Pancreas (tissue), 10 donors: Measurements from ENCODE around the gene MAML3. TPM values are rescaled to one million over a fixed set of nuclear protein-coding genes. Genes with fewer than 3 reads are reported as not detected.
A peak's percentile ranks its signal among the peaks of the same experiment; 100 is the strongest.

Experiments used
- ATAC-seq, 4 donors: fragments of 200-7000 bp; cut with Tn5 transposase; one replicate each; pipeline versions ENCODE4 v1.8.0 to v1.9.1; 2020; ENCODE audit warnings: mild to moderate bottlenecking in 4 of 4, moderate library complexity in 4 of 4
- DNase-seq, 6 donors: peaks; one replicate each; pipeline ENCODE4 v3.0.0-alpha.2; 2020
- FAIRE-seq: peaks from 2 replicates; lab custom pipeline; 2012; peaks lifted over from hg19 to GRCh38; lab: Jason Lieb, UNC
- H3K27ac ChIP-seq, 4 donors: fragments of 200-600 bp; sonication (generic); 1 replicate in 3 of 4; 2 replicates in 1 of 4; pipeline versions ENCODE4 v1.5.0 to v1.8.0; 2020
- H3K27me3 ChIP-seq, 4 donors: fragments of 200-600 bp; one replicate each; pipeline ENCODE4 v1.8.0; 2021
- H3K36me3 ChIP-seq, 3 donors: fragments of 200-600 bp; sonication (generic) in 1 of 3; one replicate each; pipeline versions ENCODE4 v1.5.0 to v1.8.0; 2020 to 2021
- H3K4me1 ChIP-seq, 3 donors: fragments of 200-600 bp; one replicate each; pipeline ENCODE4 v1.8.0; 2021
- H3K4me3 ChIP-seq, 4 donors: fragments of 200-600 bp; sonication (generic) in 2 of 4; one replicate each; pipeline versions ENCODE4 v1.5.0 to v1.8.0; 2020 to 2021
- H3K9me3 ChIP-seq, 4 donors: fragments of 200-600 bp; one replicate each; pipeline ENCODE4 v1.8.0; 2021
- WGBS, 2 donors: extraction: QIAGEN DNeasy Blood & Tissue Kit; methylation state at CpG; one replicate each; pipeline ENCODE4 v1.1.7; 2013; 5-methylcytosine and 5-hydroxymethylcytosine counted together
- intact Hi-C, 3 donors: fragments of 100-400 bp; cut with DNase I; formaldehyde crosslinking; loops; one replicate each; pipeline versions ENCODE4 v1.11.1 to v1.14.2; 2022
- polyA plus RNA-seq, 2 donors: library from polyadenylated mRNA; stranded (reverse); fragments of 200-250 nt; gene quantifications; one replicate each; pipeline ENCODE4 v1.2.3, GENCODE V29; 2013
- total RNA-seq, 6 donors: library from RNA; stranded (reverse); fragmentation: NEBNext Ultra II Directional in 4 of 6; extraction: Animal tissue kit (Norgen Biotek cat#: 25700) in 4 of 6; gene quantifications; one replicate each; pipeline versions ENCODE4 v1.2.1 to v1.2.4, GENCODE V29; 2021 to 2023
- TF ChIP-seq, protein P1 (sequence below), 4 donors: fragments of 200-600 bp; sonication (generic) in 3 of 4; IDR thresholded peaks; one replicate each; pipeline versions ENCODE4 v1.5.0 to v1.8.0; 2021; ENCODE audit warnings: antibody characterized with exemption in 4 of 4
- donor health status: healthy with polysubstance abuse.
- donor health status: DM: no; HTN: no; CAD: no; lungs with moderate emphysema.
- donor health status: DM: no; HTN: no; CAD: no.
- donor health status: control.
- donor health status: control.
- donor health status: Bipolar disorder and iron deficiency.
- donor health status: DM: yes; HTN: yes; CAD: no.
- donor health status: DM: no; HTN: no; CAD: no.
- donor health status: DM: no; HTN: no; CAD: no.
- donor health status: DM: yes; HTN: yes; CAD: no.

The MAML3 gene
- total and polyA plus RNA-seq, 8 donors = 3.8 to 8.9 (median 5.9) TPM

DNA sequence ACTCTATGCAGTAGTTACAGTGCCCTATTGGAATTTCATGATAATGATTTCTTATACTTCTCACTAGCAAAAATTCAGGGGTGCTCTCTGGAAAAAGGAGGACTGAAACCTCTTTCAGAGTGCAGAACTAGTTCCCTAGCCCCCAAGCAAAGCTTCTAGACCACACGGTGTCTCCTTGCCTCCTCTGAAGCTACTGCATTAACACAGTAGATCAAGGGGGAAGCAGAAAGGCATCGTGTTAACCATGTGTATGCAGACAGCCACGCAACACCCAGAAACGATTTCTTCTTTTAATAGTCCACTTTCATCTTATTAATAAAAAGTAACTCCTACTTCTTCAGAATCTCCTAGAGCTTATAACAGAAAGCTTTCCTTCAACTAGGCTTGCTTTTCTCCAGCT, 44.7 kb downstream of the MAML3 start:
- H3K36me3 ChIP-seq = no peaks in the 10 kb centered on the region
- H3K4me1 ChIP-seq = peaks cover 3 to 9% (median 5%) of the 10 kb centered on the region in 3 donors
- no peak for ATAC-seq
- no peaks in the 10 kb centered on the region for H3K9me3 ChIP-seq
- no peak overlapping the region for H3K4me3 ChIP-seq
- H3K27ac ChIP-seq = no peak overlapping the region
- no peaks in the 10 kb centered on the region for H3K27me3 ChIP-seq
- DNase-seq = no peak
- WGBS, 2 donors = 84% methylated on average over 4 of the region's 4 CpGs
- no peak for FAIRE-seq
- intact Hi-C loops = no loop called here
- TF ChIP-seq, protein P1, sequence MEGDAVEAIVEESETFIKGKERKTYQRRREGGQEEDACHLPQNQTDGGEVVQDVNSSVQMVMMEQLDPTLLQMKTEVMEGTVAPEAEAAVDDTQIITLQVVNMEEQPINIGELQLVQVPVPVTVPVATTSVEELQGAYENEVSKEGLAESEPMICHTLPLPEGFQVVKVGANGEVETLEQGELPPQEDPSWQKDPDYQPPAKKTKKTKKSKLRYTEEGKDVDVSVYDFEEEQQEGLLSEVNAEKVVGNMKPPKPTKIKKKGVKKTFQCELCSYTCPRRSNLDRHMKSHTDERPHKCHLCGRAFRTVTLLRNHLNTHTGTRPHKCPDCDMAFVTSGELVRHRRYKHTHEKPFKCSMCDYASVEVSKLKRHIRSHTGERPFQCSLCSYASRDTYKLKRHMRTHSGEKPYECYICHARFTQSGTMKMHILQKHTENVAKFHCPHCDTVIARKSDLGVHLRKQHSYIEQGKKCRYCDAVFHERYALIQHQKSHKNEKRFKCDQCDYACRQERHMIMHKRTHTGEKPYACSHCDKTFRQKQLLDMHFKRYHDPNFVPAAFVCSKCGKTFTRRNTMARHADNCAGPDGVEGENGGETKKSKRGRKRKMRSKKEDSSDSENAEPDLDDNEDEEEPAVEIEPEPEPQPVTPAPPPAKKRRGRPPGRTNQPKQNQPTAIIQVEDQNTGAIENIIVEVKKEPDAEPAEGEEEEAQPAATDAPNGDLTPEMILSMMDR (IDR thresholded peaks at IDR 0.05) = no peak

DNA sequence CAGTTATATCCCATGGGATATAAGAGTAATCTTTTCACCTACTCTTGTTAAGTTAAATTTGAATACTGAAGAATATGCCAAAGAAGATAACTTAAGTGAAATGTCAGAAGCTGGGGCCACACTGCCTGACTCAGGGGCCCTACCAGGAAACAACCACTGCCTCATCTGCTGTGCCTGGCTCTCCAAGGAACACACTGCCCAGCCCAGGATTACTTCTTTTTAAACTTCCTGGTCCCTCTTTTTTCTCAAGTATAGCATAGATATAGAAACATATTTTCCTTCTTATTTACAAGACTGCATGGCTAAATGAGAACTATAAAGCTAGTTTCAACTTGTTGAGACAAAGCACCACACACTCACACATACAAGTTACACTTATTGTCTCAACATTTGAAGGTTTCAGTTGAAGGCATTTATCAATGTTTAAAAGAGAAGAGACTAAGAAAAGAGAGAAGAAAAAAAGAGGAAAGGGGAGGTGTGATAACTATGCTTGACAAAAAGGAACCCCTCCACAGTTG, 45.2 kb downstream of the MAML3 start:
- DNase-seq (no peak), FAIRE-seq (no peak), ATAC-seq (no peak)

DNA sequence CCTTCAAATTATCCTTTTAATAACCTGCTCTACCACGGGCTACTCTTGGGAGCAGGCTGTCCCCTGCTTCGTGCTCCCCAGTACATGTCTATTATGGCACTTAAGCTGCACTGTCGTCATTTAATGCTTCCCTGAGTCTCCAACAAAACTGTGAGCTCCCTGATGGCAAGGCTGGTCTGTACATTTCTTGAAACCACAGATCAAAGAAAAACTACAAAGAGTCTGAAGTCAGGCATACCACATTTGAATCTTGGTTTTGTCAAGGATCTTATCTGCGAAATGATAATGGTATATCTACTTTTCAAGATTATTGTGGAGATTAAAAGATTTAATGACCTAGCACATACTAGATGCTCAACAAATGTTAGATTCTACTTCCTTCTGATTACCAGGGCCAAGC, 45.7 kb downstream of the MAML3 start:
- Histone ChIP-seq H3K27me3 (no peaks in the 10 kb centered on the region), H3K4me1 (peaks cover 3 to 9% (median 5%) of the 10 kb centered on the region in 3 donors), H3K27ac (no peak overlapping the region), H3K36me3 (no peaks in the 10 kb centered on the region), H3K4me3 (no peak overlapping the region), H3K9me3 (no peaks in the 10 kb centered on the region)
- no peak for ATAC-seq
- DNase-seq = no peak
- WGBS, 2 donors = 45 to 74% methylated on average over 4 of the region's 4 CpGs
- no peak for FAIRE-seq
- intact Hi-C loops = no loop called here
- TF ChIP-seq, protein P1 (IDR thresholded peaks at IDR 0.05) = no peak

More for the DNA sequence above, 45.2 kb downstream of the MAML3 start:
- Histone ChIP-seq H3K36me3 (no peaks in the 10 kb centered on the region), H3K27me3 (no peaks in the 10 kb centered on the region), H3K27ac (no peak overlapping the region), H3K4me3 (no peak overlapping the region), H3K4me1 (peaks cover 3 to 9% (median 5%) of the 10 kb centered on the region in 3 donors), H3K9me3 (no peaks in the 10 kb centered on the region)
- intact Hi-C loops = no loop called here
- TF ChIP-seq, protein P1 (IDR thresholded peaks at IDR 0.05) = no peak

DNA sequence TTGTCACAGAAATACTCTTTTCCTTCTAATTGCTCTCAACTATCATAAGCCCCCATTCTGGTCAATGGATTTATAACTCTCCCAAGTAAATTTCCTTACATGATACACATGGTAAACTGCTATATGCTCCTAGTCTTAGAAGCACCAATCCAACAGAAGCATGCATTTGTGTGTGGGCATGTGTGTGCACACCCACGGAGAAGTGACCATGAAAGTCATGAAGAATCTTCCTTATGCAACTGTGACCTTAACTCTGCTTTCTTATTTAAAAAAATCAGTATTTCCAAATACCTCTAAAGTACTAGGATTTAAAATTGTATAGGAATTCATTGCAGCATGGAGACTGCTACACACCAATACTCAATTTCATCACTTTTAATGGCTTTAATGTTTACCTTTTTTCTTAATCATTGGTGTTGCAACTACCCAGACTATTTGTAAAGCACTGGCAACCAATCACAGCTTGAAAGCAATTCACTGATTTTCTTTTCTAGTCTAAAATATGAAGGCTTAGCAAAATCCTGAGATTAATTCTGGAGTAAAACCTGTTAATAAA, 47.6 kb downstream of the MAML3 start:
- Histone ChIP-seq H3K27ac (no peak overlapping the region), H3K9me3 (no peaks in the 10 kb centered on the region), H3K27me3 (no peaks in the 10 kb centered on the region), H3K4me1 (peaks cover 3 to 9% (median 5%) of the 10 kb centered on the region in 3 donors), H3K4me3 (no peak overlapping the region), H3K36me3 (no peaks in the 10 kb centered on the region)
- WGBS, 2 donors = 50 to 53% methylated on average over 1 of the region's 1 CpG
- TF ChIP-seq, protein P1 (IDR thresholded peaks at IDR 0.05) = no peak
- intact Hi-C loops = no loop called here
- FAIRE-seq (no peak), ATAC-seq (peak in 1 of 4 donors; percentile 25), DNase-seq (no peak)

DNA sequence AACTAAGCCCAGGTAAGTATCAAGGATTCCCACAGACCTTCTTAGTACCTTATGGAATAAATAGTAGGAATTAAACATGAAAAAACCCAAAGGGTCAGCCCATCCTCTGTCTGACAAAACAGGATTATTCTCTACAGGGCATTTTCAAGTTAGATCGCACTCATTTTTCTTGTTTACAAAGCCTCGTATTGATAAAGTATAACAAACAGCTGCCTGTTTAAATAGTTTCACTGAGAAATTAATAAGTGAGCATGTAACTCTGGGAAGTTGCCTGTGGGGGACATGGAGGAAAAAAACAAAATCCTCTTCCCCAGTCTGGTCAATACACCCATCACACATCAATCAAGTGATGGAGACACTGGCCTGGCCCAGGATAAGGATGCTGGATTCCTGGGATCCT, 48.5 kb downstream of the MAML3 start:
- Histone ChIP-seq H3K9me3 (no peaks in the 10 kb centered on the region), H3K4me1 (peaks cover 3 to 9% (median 5%) of the 10 kb centered on the region in 3 donors), H3K27ac (no peak overlapping the region), H3K4me3 (no peak overlapping the region), H3K27me3 (no peaks in the 10 kb centered on the region), H3K36me3 (no peaks in the 10 kb centered on the region)
- intact Hi-C loops = no loop called here
- 12 to 29% methylated on average over 2 of the region's 2 CpGs for WGBS, 2 donors
- DNase-seq = no peak
- TF ChIP-seq, protein P1 (IDR thresholded peaks at IDR 0.05) = no peak
- peak in 1 of 4 donors; percentile 28 for ATAC-seq
- FAIRE-seq = no peak
